SH-SY5Y (cell line): ENCODE data around the gene KCNB1.

Experiments used
- GATA2 ChIP-seq: IDR thresholded peaks from 2 replicates; pipeline ENCODE4 v1.6.1; 2011; ENCODE audit warnings: mild to moderate bottlenecking, low read depth, low read length
- GATA3 ChIP-seq: IDR thresholded peaks from 2 replicates; pipeline ENCODE4 v1.6.1; 2011; ENCODE audit warnings: low read depth, mild to moderate bottlenecking, low read length, moderate library complexity

The KCNB1 gene

GRCh38 chr20:49420811-49421295 lies 61.6 kb downstream of the KCNB1 start:
- TF ChIP-seq GATA3 = no peak
- no peak for TF ChIP-seq GATA2

- no peak for TF ChIP-seq GATA2
- TF ChIP-seq GATA3 = no peak
These were observed 62.2 kb downstream of the KCNB1 start for GRCh38 chr20:49420292-49420691.

GRCh38 chr20:49419785-49420184 lies 62.7 kb downstream of the KCNB1 start:
- TF ChIP-seq GATA2 (no peak), GATA3 (no peak)

- TF ChIP-seq GATA3 = no peak
- no peak for TF ChIP-seq GATA2
These were observed 63.7 kb downstream of the KCNB1 start for GRCh38 chr20:49418809-49419208.

GRCh38 chr20:49417843-49418555 lies 64.5 kb downstream of the KCNB1 start:
- TF ChIP-seq GATA2 (no peak), GATA3 (no peak)

- TF ChIP-seq GATA2 (no peak), GATA3 (no peak)
These were observed 66.8 kb downstream of the KCNB1 start for GRCh38 chr20:49415668-49416044.

GRCh38 chr20:49415005-49415667 lies 67.3 kb downstream of the KCNB1 start:
- TF ChIP-seq GATA2 (no peak), GATA3 (no peak)

- TF ChIP-seq GATA3 = no peak
- TF ChIP-seq GATA2 = no peak
These were observed 68.8 kb downstream of the KCNB1 start for GRCh38 chr20:49413677-49414076.

GRCh38 chr20:49412953-49413352 lies 69.5 kb downstream of the KCNB1 start:
- no peak for TF ChIP-seq GATA3

GRCh38 chr20:49412254-49412653 lies 70.2 kb downstream of the KCNB1 start:
- TF ChIP-seq GATA3 = no peak
- 0 out of 2 replicates have a peak, but pooled peaks have one; percentile 5 for TF ChIP-seq GATA2

GRCh38 chr20:49411221-49411925 lies 71.1 kb downstream of the KCNB1 start:
- TF ChIP-seq GATA2 = no peak
- TF ChIP-seq GATA3 = no peak

- TF ChIP-seq GATA3 (no peak), GATA2 (no peak)
These were observed 73.0 kb downstream of the KCNB1 start for GRCh38 chr20:49409302-49409974.

- TF ChIP-seq GATA3 (no peak), GATA2 (no peak)
These were observed 73.9 kb downstream of the KCNB1 start for GRCh38 chr20:49408509-49409104.

GRCh38 chr20:49406666-49407065 lies 75.8 kb downstream of the KCNB1 start:
- TF ChIP-seq GATA2 (no peak), GATA3 (no peak)

- TF ChIP-seq GATA2 (no peak), GATA3 (no peak)
These were observed 76.8 kb downstream of the KCNB1 start for GRCh38 chr20:49405696-49406095.
